Heart right ventricle (tissue), 16 donors: ENCODE results near the gene CRTC3. TPM values are rescaled to one million over a fixed set of nuclear protein-coding genes. Genes with fewer than 3 reads are reported as not detected.

Source experiments
- ATAC-seq, 8 donors: fragments of 200-7000 bp; cut with Tn5 transposase; one replicate each; pipeline ENCODE4 v1.9.1; 2020; ENCODE audit warnings: mild to moderate bottlenecking in 8 of 8, moderate library complexity in 8 of 8, moderate number of reproducible peaks in 1 of 8
- DNase-seq, 2 donors: peaks; one replicate each; pipeline ENCODE4 v3.0.0-alpha.2; 2020
- H3K27ac ChIP-seq, 10 donors: fragments of 200-600 bp; sonication (generic) in 2 of 10; one replicate each; pipeline versions ENCODE4 v1.5.0 to v1.8.0; 2020 to 2022; ENCODE audit warnings: mild to moderate bottlenecking in 3 of 10
- H3K27me3 ChIP-seq, 7 donors: fragments of 200-600 bp; one replicate each; pipeline ENCODE4 v1.8.0; 2021 to 2022; ENCODE audit warnings: mild to moderate bottlenecking in 2 of 7
- H3K36me3 ChIP-seq, 9 donors: fragments of 200-600 bp; sonication (generic) in 1 of 9; one replicate each; pipeline versions ENCODE4 v1.5.0 to v1.8.0; 2020 to 2022; ENCODE audit warnings: mild to moderate bottlenecking in 2 of 9
- H3K4me1 ChIP-seq, 9 donors: fragments of 200-600 bp; sonication (generic) in 1 of 9; one replicate each; pipeline versions ENCODE4 v1.5.0 to v1.8.0; 2020 to 2022; ENCODE audit warnings: mild to moderate bottlenecking in 4 of 9
- H3K4me3 ChIP-seq, 10 donors: fragments of 200-600 bp; sonication (generic) in 2 of 10; one replicate each; pipeline versions ENCODE4 v1.5.0 to v1.8.0; 2020 to 2022; ENCODE audit warnings: mild to moderate bottlenecking in 7 of 10, moderate library complexity in 2 of 10
- H3K9me3 ChIP-seq, 11 donors: fragments of 200-600 bp in 10 of 11; sonication (generic) in 2 of 11; one replicate each; pipeline versions ENCODE4 v1.5.0 to v1.8.0; 2013 to 2022; ENCODE audit warnings: mild to moderate bottlenecking in 2 of 11, control low read depth in 1 of 11, moderate library complexity in 1 of 11
- WGBS, 2 donors: extraction: QIAGEN DNeasy Blood & Tissue Kit; methylation state at CpG; one replicate each; pipeline ENCODE4 v1.1.7; 2013; ENCODE audit warnings: inconsistent platforms in 1 of 2; 5-methylcytosine and 5-hydroxymethylcytosine counted together
- intact Hi-C, 10 donors: fragments of 100-400 bp; cut with DNase I; formaldehyde crosslinking; loops; one replicate each; pipeline versions ENCODE4 v1.11.1 to v1.14.2; 2022
- polyA plus RNA-seq, 2 donors: library from polyadenylated mRNA; stranded (reverse); fragments of 200-250 nt; gene quantifications; one replicate each; pipeline ENCODE4 v1.2.3, GENCODE V29; 2013
- total RNA-seq, 10 donors: library from RNA; stranded (reverse); fragmentation: NEBNext Ultra II Directional in 3 of 10; extraction: Animal tissue kit (Norgen Biotek cat#: 25700) in 3 of 10; gene quantifications; one replicate each; pipeline versions ENCODE4 v1.2.1 to v1.2.4, GENCODE V29; 2021 to 2023
- TF ChIP-seq, protein P1 (sequence below), 9 donors: fragments of 200-600 bp; sonication (generic) in 2 of 9; IDR thresholded peaks; one replicate each; pipeline versions ENCODE4 v1.5.0 to v1.8.0; 2021 to 2022; ENCODE audit warnings: antibody characterized with exemption in 9 of 9, mild to moderate bottlenecking in 5 of 9, moderate library complexity in 1 of 9
- donor health status: Arrhythmogenic right ventricular cardiomyopathy.
- donor health status: ischemic (EF 13 %, LVEDD 7.1; RV severe dilation, severe dysfunction).
- donor health status: healthy with polysubstance abuse.
- donor health status: DM: no; HTN: yes; CAD: no.
- donor health status: DM: no; HTN: no; CAD: no.
- donor health status: ischemic (EF 25% LVEDD 6.9; RV normal size, moderate dysfunction).
- donor health status: ischemic (EF 25% LVEDD 5.7; RV mildly dilated, moderate dysfunction).
- donor health status: healthy.
- donor health status: DM: yes; HTN: yes; CAD: no.
- donor health status: Ischemic cardiomyopathy.
- donor health status: ischemic (EF 35%, LVEDD 5.7; RV mildly dilated, moderate dysfunction).
- donor health status: nonischemic (EF 11% LVEDD 7.7; RV severe dilation, severe dysfunction).
- donor health status: DM: yes; HTN: yes; CAD: no.
- donor health status: PGD.
- donor health status: ischemic (EF 29% LVEDD 5.4; RV normal size, mild dysfunction).
- donor health status: nonischemic (EF 23%, LVEDD 6.1; RV moderate dilation, normal function).

CRTC3 gene
- total and polyA plus RNA-seq, 12 donors = 11.5 to 34.9 (median 28.3) TPM

DNA sequence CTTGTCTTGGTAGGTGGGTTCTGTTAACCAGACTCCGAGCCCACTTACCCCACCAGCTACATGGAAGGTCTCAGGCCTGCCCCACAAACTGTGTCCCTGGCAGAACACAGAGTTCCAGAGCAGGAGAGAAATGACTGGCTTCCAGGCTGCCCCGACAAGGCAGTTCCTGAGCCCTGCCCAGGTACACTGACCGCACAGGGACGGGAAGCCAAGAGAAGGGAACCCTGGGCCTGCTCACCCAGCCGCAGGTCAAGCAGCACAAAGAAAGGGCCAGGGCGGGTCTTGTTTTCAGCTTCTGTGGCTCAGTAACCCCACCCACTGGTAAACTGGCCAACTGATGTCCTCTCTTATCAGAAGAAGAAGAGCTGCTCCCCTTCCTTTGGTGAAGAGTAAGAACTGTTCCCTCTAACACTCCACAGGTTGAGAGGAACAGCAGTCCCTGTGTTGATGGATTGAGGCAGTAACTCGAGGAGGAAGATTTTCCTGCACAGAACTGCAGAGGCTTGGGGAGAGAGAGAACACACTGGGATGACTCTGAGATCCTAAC, 68.4 kb downstream of the CRTC3 start:
- H3K36me3 ChIP-seq = peaks cover 0 to 52% (median 0%) of the 10 kb centered on the region in 9 donors
- WGBS, 2 donors = 38 to 48% methylated on average over 7 of the region's 7 CpGs
- H3K4me1 ChIP-seq = peaks cover 0 to 64% (median 40%) of the 10 kb centered on the region in 9 donors
- intact Hi-C loops = loop anchor here in 9 of 10 donors (5.0 to 10.0 kb wide), 5 partner anchors 36 to 281 kb away; no protein-coding TSS in a partner anchor
- H3K9me3 ChIP-seq = no peaks in the 10 kb centered on the region
- ATAC-seq (peak; percentile 36 to 88 (median 74)), DNase-seq (peak; percentile 37 to 59)
- H3K27ac ChIP-seq = peak overlapping the region in 9 of 10 donors; percentile 11 to 91 (median 52)
- no peaks in the 10 kb centered on the region for H3K27me3 ChIP-seq
- TF ChIP-seq, protein P1, sequence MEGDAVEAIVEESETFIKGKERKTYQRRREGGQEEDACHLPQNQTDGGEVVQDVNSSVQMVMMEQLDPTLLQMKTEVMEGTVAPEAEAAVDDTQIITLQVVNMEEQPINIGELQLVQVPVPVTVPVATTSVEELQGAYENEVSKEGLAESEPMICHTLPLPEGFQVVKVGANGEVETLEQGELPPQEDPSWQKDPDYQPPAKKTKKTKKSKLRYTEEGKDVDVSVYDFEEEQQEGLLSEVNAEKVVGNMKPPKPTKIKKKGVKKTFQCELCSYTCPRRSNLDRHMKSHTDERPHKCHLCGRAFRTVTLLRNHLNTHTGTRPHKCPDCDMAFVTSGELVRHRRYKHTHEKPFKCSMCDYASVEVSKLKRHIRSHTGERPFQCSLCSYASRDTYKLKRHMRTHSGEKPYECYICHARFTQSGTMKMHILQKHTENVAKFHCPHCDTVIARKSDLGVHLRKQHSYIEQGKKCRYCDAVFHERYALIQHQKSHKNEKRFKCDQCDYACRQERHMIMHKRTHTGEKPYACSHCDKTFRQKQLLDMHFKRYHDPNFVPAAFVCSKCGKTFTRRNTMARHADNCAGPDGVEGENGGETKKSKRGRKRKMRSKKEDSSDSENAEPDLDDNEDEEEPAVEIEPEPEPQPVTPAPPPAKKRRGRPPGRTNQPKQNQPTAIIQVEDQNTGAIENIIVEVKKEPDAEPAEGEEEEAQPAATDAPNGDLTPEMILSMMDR (IDR thresholded peaks at IDR 0.05) = peak in 6 of 9 donors; percentile 24 to 44 (median 36)
- H3K4me3 ChIP-seq = no peak overlapping the region

DNA sequence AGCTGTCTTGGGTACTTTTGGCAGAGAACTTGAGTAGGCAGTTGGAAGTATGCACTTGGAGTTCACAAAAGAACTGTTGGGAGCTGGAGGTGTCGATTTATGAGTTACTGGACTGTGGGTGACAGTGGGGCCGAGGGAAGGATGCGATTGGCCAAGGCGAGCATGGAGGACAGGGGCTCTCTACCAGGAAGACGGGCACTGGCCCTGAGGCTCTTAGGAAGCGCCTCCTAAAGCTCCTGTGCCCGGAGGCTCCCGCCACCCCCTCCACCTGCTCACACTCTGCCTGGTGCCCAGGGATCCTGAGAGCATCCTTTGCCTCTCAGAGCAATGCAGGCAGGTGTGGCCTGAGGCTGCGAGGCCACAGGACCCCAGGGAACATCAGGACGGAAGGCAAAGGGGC, 69.0 kb downstream of the CRTC3 start:
- DNase-seq (no peak), ATAC-seq (peak in 2 of 8 donors; percentile 4 to 9)
- WGBS, 2 donors = 90% methylated on average over 10 of the region's 10 CpGs
- Histone ChIP-seq H3K36me3 (peaks cover 0 to 56% (median 0%) of the 10 kb centered on the region in 9 donors), H3K27ac (peak overlapping the region in 7 of 10 donors; percentile 11 to 91 (median 58)), H3K27me3 (no peaks in the 10 kb centered on the region), H3K4me1 (peaks cover 0 to 58% (median 35%) of the 10 kb centered on the region in 9 donors), H3K4me3 (no peak overlapping the region), H3K9me3 (no peaks in the 10 kb centered on the region)
- intact Hi-C loops = loop anchor here in 9 of 10 donors (5.0 to 10.0 kb wide), 5 partner anchors 36 to 281 kb away; no protein-coding TSS in a partner anchor
- TF ChIP-seq, protein P1 (IDR thresholded peaks at IDR 0.05) = no peak

DNA sequence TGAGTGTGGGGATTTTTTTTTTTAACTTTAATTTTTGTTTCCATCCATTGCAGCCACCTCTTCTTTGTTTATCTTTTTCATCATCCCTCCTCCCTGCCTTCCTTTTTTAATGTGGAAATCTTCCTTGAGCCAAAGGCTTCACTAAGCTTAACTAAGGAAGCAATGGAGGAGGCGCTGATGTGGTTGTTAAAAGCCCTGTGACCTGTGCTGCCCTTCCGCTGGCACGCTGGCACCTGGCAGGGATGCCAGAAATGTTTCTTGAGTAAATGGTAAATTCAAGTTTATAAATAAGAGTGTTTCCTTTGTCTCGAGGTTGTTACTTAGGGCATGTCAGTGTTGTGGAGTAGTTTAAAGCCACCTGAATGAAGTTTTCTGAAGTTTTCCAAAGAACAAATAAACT, 69.4 kb downstream of the CRTC3 start:
- no peak for DNase-seq
- no peak for ATAC-seq
- Histone ChIP-seq H3K27ac (peak overlapping the region in 2 of 10 donors; percentile 36 to 91), H3K4me3 (no peak overlapping the region), H3K4me1 (peaks cover 0 to 54% (median 30%) of the 10 kb centered on the region in 9 donors), H3K36me3 (peaks cover 0 to 55% (median 0%) of the 10 kb centered on the region in 9 donors), H3K9me3 (no peaks in the 10 kb centered on the region), H3K27me3 (no peaks in the 10 kb centered on the region)
- TF ChIP-seq, protein P1 (IDR thresholded peaks at IDR 0.05) = no peak
- intact Hi-C loops = loop anchor here in 9 of 10 donors (5.0 to 10.0 kb wide), 5 partner anchors 37 to 282 kb away; no protein-coding TSS in a partner anchor
- WGBS, 2 donors = 60 to 74% methylated on average over 4 of the region's 4 CpGs

DNA sequence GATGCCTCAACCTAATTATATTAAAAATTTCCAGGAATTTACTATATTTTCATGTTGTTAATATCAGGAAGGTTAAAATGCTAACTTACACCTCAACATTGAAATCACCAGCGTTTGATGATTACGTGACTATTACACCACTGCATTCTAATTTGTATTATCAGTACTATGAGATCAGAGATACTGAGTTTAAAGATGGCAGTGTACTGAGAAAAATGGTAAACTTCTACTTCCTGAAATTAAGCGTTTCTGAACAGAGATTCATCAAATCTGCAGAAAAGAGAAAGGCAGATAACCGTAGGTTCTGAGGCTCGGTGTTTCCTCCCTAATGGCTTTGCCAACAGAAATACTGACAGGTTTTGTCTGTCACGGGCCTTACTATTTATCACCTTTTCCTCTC, 69.9 kb downstream of the CRTC3 start:
- Histone ChIP-seq H3K27me3 (no peaks in the 10 kb centered on the region), H3K9me3 (no peaks in the 10 kb centered on the region), H3K27ac (no peak overlapping the region), H3K4me3 (no peak overlapping the region), H3K36me3 (peaks cover 0 to 60% (median under 1%) of the 10 kb centered on the region in 9 donors), H3K4me1 (peaks cover 0 to 48% (median 27%) of the 10 kb centered on the region in 9 donors)
- no peak for DNase-seq
- intact Hi-C loops = loop anchor here in 9 of 10 donors (5.0 to 10.0 kb wide), 9 partner anchors 37 to 282 kb away; partner anchors contain the start of gene CRTC3 (in 1 of the 9)
- 75 to 84% methylated on average over 6 of the region's 6 CpGs for WGBS, 2 donors
- no peak for ATAC-seq
- TF ChIP-seq, protein P1 (IDR thresholded peaks at IDR 0.05) = no peak
